K562 (cell line): Measurements from ENCODE around the gene PLEKHG1. TPM values are rescaled to one million over a fixed set of nuclear protein-coding genes. Genes with fewer than 3 reads are reported as not detected.

Experiments used
- ATAC-seq: fragments of 200-7000 bp; cut with Tn5 transposase; 3 replicates; pipeline ENCODE4 v1.9.1; 2020; ENCODE audit warnings: moderate library complexity
- BruUV-seq: library from RNA; stranded (reverse); fragments of 400-500 nt; replicated peaks from 2 replicates; lab custom pipeline; 2021; lab: Mats Ljungman, UMichigan
- CTCF ChIA-PET: fragments of 300-600 bp; formaldehyde crosslinking; extraction: SDS; loops from one replicate; lab custom pipeline; 2021; ENCODE audit warnings: low intra/inter-chr PET ratio; lab: Yijun Ruan, JAX
- POLR2A ChIA-PET: fragments of 300-600, 350-650 bp; sonication (Branson Sonifier 250); formaldehyde crosslinking; extraction: SDS; loops from one replicate; lab custom pipeline; 2021; ENCODE audit warnings: antibody characterized with exemption, inconsistent platforms; lab: Yijun Ruan, JAX
- DNase-seq, 4 experiments: peaks; one replicate each; pipeline versions ENCODE4 v3.0.0 to v3.0.0-alpha.2; 2011 to 2018; ENCODE audit warnings: low spot score in 3 of 4, mixed read lengths in 3 of 4; ENCODE audit errors: extremely low read depth in 1 of 4
- FAIRE-seq: peaks from 2 replicates; lab custom pipeline; 2011; peaks lifted over from hg19 to GRCh38; lab: Jason Lieb, UNC
- H2AFZ ChIP-seq: 2 replicates; pipeline ENCODE4 v1.6.0; 2011; ENCODE audit warnings: low read depth, low read length, control low read depth, inconsistent platforms
- H3K27ac ChIP-seq: fragments of 200-600 bp; 3 replicates; pipeline ENCODE4 v1.8.0; 2011; ENCODE audit warnings: low read depth, mild to moderate bottlenecking, control low read depth, inconsistent platforms, low read length, moderate library complexity, mixed read lengths; ENCODE audit errors: extremely low read depth
- H3K27me3 ChIP-seq, 2 experiments: fragments of 300-600 bp in 1 of 2; 2 replicates in 1 of 2; 3 replicates in 1 of 2; pipeline versions ENCODE4 v1.6.0 to v1.8.0; 2011; ENCODE audit warnings: inconsistent platforms in 2 of 2, low read length in 2 of 2, mild to moderate bottlenecking in 1 of 2, mixed read lengths in 1 of 2, moderate library complexity in 1 of 2; ENCODE audit not compliant: control insufficient read depth in 2 of 2, insufficient read depth in 2 of 2
- H3K36me3 ChIP-seq: fragments of 300-600 bp; 3 replicates; pipeline ENCODE4 v1.8.0; 2011; ENCODE audit warnings: mild to moderate bottlenecking, low read length, inconsistent platforms; ENCODE audit not compliant: control insufficient read depth, insufficient read depth
- H3K4me1 ChIP-seq, 2 experiments: fragments of 200-600 bp in 1 of 2; replicated peaks in 1 of 2; 2 replicates in 1 of 2; 3 replicates in 1 of 2; pipeline versions ENCODE4 v1.5.1 to v1.8.0; 2011; ENCODE audit warnings: inconsistent platforms in 2 of 2, low read length in 2 of 2, mild to moderate bottlenecking in 1 of 2, mixed read lengths in 1 of 2, moderate library complexity in 1 of 2; ENCODE audit not compliant: control insufficient read depth in 2 of 2, insufficient read depth in 2 of 2
- H3K4me2 ChIP-seq: 2 replicates; pipeline ENCODE4 v1.6.1; 2011; ENCODE audit warnings: low read length, control low read depth, inconsistent platforms, mixed read lengths; ENCODE audit not compliant: insufficient read depth
- H3K4me3 ChIP-seq: fragments of 200-600 bp; sonication (generic), shearing (Covaris generic); 2 replicates; pipeline ENCODE4 v1.5.1; 2016; ENCODE audit warnings: control low read depth, inconsistent platforms
- H3K79me2 ChIP-seq: fragments of 200-600 bp; 3 replicates; pipeline ENCODE4 v1.8.0; 2011; ENCODE audit warnings: low read length, inconsistent platforms; ENCODE audit not compliant: control insufficient read depth, insufficient read depth
- H3K9ac ChIP-seq, 2 experiments: 2 replicates each; pipeline versions ENCODE4 v1.6.0 to v1.6.1; 2011; ENCODE audit warnings: low read depth in 2 of 2, low read length in 2 of 2, control low read depth in 1 of 2, inconsistent platforms in 1 of 2, mild to moderate bottlenecking in 1 of 2, mixed read lengths in 1 of 2; ENCODE audit not compliant: insufficient read depth in 1 of 2
- H3K9me1 ChIP-seq: one replicate; pipeline ENCODE4 v1.6.0; 2011; ENCODE audit warnings: inconsistent platforms, mild to moderate bottlenecking, low read length, moderate library complexity; ENCODE audit not compliant: control insufficient read depth, insufficient read depth
- H3K9me3 ChIP-seq: replicated peaks from 2 replicates; pipeline ENCODE4 v1.5.1; 2011; ENCODE audit warnings: low read depth, low read length, inconsistent platforms; ENCODE audit not compliant: control insufficient read depth, insufficient read depth
- H4K20me1 ChIP-seq: replicated peaks from 2 replicates; pipeline ENCODE4 v1.6.1; 2011; ENCODE audit warnings: low read length, inconsistent platforms, mixed read lengths; ENCODE audit not compliant: control insufficient read depth, insufficient read depth
- ELF1 ChIP-seq: fragments of 200-800 bp; sonication (Bioruptor generic); IDR thresholded peaks from 2 replicates; pipeline ENCODE4 v1.6.1; 2016; ENCODE audit warnings: missing genetic modification characterization, missing compliant biosample characterization
- ETV5 ChIP-seq: sonication (generic); formaldehyde crosslinking; IDR thresholded peaks from 2 replicates; pipeline ENCODE4 v1.4.0; 2020; ENCODE audit warnings: low read depth, mild to moderate bottlenecking, missing genetic modification reagents
- EZH2 ChIP-seq: IDR thresholded peaks from 2 replicates; pipeline ENCODE4 v1.6.1; 2012; ENCODE audit warnings: low read depth, mild to moderate bottlenecking, inconsistent platforms, low read length, borderline replicate concordance
- RCOR1 ChIP-seq, 2 experiments: IDR thresholded peaks; 2 replicates each; pipeline ENCODE4 v1.6.1; 2012; ENCODE audit warnings: low read depth in 2 of 2, low read length in 2 of 2, borderline replicate concordance in 1 of 2, improper control_type of control experiment in 1 of 2
- SIN3A ChIP-seq, 2 experiments: fragments of 150-350 bp in 1 of 2; IDR thresholded peaks; 2 replicates each; pipeline ENCODE4 v1.6.1; 2011 to 2016; ENCODE audit warnings: borderline replicate concordance in 2 of 2, low read depth in 2 of 2, low read length in 2 of 2, mild to moderate bottlenecking in 2 of 2, moderate library complexity in 2 of 2; ENCODE audit not compliant: control insufficient read depth in 1 of 2
- STAT5A ChIP-seq: IDR thresholded peaks from 2 replicates; pipeline ENCODE4 v1.6.1; 2012; ENCODE audit warnings: low read length, inconsistent platforms, borderline replicate concordance
- XRCC5 ChIP-seq: fragments of 200-400 bp; formaldehyde crosslinking; IDR thresholded peaks from 2 replicates; pipeline ENCODE4 v1.6.1; 2017; ENCODE audit warnings: low read depth, mild to moderate bottlenecking, low read length
- ZNF407 ChIP-seq: fragments of 450-650 bp; IDR thresholded peaks from 2 replicates; pipeline ENCODE4 v1.6.1; 2016; ENCODE audit warnings: low read depth
- ZNF589 ChIP-seq: fragments of 200-800 bp; sonication (Bioruptor generic); IDR thresholded peaks from 2 replicates; pipeline ENCODE4 v1.6.1; 2016; ENCODE audit warnings: low read depth, missing genetic modification characterization, missing compliant biosample characterization
- ZSCAN32 ChIP-seq: fragments of 450-650 bp; formaldehyde crosslinking; IDR thresholded peaks from 2 replicates; pipeline ENCODE4 v1.4.0; 2020; ENCODE audit warnings: mild to moderate bottlenecking, moderate library complexity
- WGBS: fragments of 100-300 bp; shearing (Covaris generic); methylation state at CpG from one replicate; pipeline ENCODE4 v1.1.6; 2016; ENCODE audit warnings: low coverage, mixed read lengths; ENCODE audit not compliant: insufficient coverage; ENCODE audit errors: missing lambda C conversion rate; 5-methylcytosine and 5-hydroxymethylcytosine counted together
- in situ Hi-C: fragments of 300-500 bp; cut with MboI; formaldehyde crosslinking; loops from 4 replicates; pipeline ENCODE4 v1.15.0; 2018; ENCODE audit warnings: inconsistent platforms, mixed read lengths
- intact Hi-C: fragments of 100-400 bp; cut with micrococcal nuclease; formaldehyde crosslinking; loops from 2 replicates; pipeline ENCODE4 v1.14.2; 2022
- polyA plus RNA-seq, 8 experiments: library from polyadenylated mRNA; depleted of rRNA in 4 of 8; stranded (reverse) in 5 of 8; unstranded in 3 of 8; fragments of >200 nt; fragmentation: Nextera tagmentation in 2 of 8; fragmentation: Illumina TruSeq in 1 of 8; extraction: Ambion mirVana in 2 of 8; extraction: Trizol in 1 of 8; gene quantifications; 2 replicates each; pipeline versions ENCODE4 v1.2.1 to v1.2.3, GENCODE V29; 2011 to 2014; ENCODE audit warnings: inconsistent platforms in 1 of 8, missing spikeins in 1 of 8
- total RNA-seq, 7 experiments: library from RNA; depleted of rRNA in 6 of 7; stranded (reverse); fragments of >200 nt in 6 of 7; fragmentation: Illumina TruSeq in 2 of 7; extraction: Trizol in 2 of 7; gene quantifications; 2 replicates each; pipeline versions ENCODE4 v1.2.1 to v1.2.3, GENCODE V29; 2011 to 2021; ENCODE audit warnings: low replicate concordance in 1 of 7

Gene PLEKHG1
- total and polyA plus RNA-seq, 9 of the 15 experiments (the other 6 are each of a cell fraction or from before 2014, with no cell fraction given) = 0.03 to 0.16 (median 0.03) TPM; not detected in 6

GRCh38 chr6:150565945-150566344, 33.7 kb upstream of the PLEKHG1 start:
- CTCF ChIA-PET = no interaction called here
- BruUV-seq = no TSS peak
- Histone ChIP-seq H3K4me2 (no peak overlapping the region; the same call in 1 of the 2 replicates), H3K9ac (no peak overlapping the region), H3K4me3 (no peak overlapping the region), H3K9me1 (no peaks in the 10 kb centered on the region), H3K36me3 (no peaks in the 10 kb centered on the region), H3K4me1 (no peaks in the 10 kb centered on the region; a peak in 1 of 5 replicates), H2AFZ (peak overlapping the region; percentile 54), H3K27me3 (peaks cover 7 to 9% of the 10 kb centered on the region in 2 experiments; a peak in 2 of 5 replicates), H3K79me2 (no peaks in the 10 kb centered on the region), H4K20me1 (no peaks in the 10 kb centered on the region), H3K9me3 (no peaks in the 10 kb centered on the region), H3K27ac (no peak overlapping the region)
- in situ Hi-C loops (no loop called here), intact Hi-C loops (no loop called here)
- DNase-seq (no peak), ATAC-seq (no peak), FAIRE-seq (no peak)
- WGBS = 2% methylated on average over 2 of the region's 2 CpGs
- TF ChIP-seq RCOR1 (IDR thresholded peaks at IDR 0.05; ENCODE audit: borderline replicate concordance in 1 of 2, low read depth in 2 of 2, low read length in 2 of 2) (no peak), EZH2 (no peak), ETV5 (CRISPR knock-in tag) (no peak), ZNF589 (CRISPR knock-in tag) (no peak), ZNF407 (no peak), XRCC5 (no peak), ELF1 (tag) (no peak), SIN3A (IDR thresholded peaks at IDR 0.05; ENCODE audit: borderline replicate concordance in 2 of 2, control insufficient read depth in 1 of 2, low read depth in 2 of 2, low read length in 2 of 2) (no peak), STAT5A (no peak), ZSCAN32 (CRISPR knock-in tag) (no peak)
- POLR2A ChIA-PET = interaction anchor here (1.0 to 1.6 kb wide), 2 partner anchors 11 to 22 kb away, joined by 3 to 4 read pairs; no protein-coding TSS in a partner anchor
